Measurements from ENCODE around the gene ATPAF2.
"Not testable (repeated sequence)": the region's sequence is repeated elsewhere in the genome, so short reads cannot be mapped to it uniquely, and the experiment has no call there.

Gene ATPAF2

GRCh38 chr17:17999364-18000029 lies 39.5 kb downstream of the ATPAF2 start:
- Histone ChIP-seq H3K4me3 (ENCODE audit: low read depth, low read length) (no peak overlapping the region), H3K27ac (no peak overlapping the region), H3K27me3 (replicated peaks) (no peaks in the 10 kb centered on the region), H3K36me3 (replicated peaks) (no peaks in the 10 kb centered on the region)
- in situ Hi-C loops (cut with HindIII; ENCODE audit: low pct_ligation_motif_present, low sequenced_read_pairs), result no loop called here
- peak; percentile 6 for TF ChIP-seq CTCF (IDR thresholded peaks at IDR 0.05; ENCODE audit: low read depth, low read length, missing control alignments)
- DNase-seq, result no peak

DNA sequence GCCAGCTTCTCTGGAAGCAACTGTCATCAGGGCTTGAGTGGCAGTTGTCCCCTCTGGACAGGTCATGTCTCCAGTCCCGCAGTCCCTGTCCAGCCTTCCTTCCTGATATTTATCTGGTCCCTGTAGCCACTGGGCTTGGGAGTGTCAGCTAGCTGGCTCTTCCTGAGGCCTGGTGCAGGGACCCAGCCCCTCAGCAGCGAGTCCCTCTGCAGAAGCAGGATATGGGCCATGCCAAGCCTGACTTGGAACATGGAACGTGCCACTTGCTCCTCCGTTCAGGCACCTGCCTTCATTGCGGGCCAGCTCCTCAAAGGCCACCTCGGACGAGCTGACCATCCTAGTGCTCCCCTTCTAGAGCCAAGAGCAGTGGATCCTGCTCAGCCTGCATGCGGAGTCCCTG lies 40.0 kb downstream of the ATPAF2 start:
- in situ Hi-C loops (cut with HindIII; ENCODE audit: low pct_ligation_motif_present, low sequenced_read_pairs), result no loop called here
- TF ChIP-seq CTCF (IDR thresholded peaks at IDR 0.05; ENCODE audit: low read depth, low read length, missing control alignments), result no peak

DNA sequence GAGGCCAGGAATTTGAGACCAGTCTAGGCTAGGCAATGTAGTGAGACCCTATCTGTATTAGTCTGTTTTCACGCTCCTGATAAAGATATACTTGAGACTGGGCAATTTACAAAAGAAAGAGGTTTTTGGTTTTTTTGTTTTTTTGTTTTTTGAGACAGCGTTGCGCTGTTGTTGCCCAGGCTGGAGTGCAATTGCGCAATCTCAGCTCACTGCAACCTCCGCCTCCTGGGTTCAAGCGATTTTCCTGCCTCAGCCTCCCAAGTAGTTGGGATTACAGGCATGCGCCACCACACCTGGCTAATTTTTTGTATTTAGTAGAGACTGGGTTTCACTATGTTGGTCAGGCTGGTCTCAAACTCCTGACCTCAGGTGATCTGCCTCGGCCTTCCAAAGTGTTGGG lies 43.1 kb downstream of the ATPAF2 start:
- H3K36me3 ChIP-seq (replicated peaks); in situ Hi-C loops (cut with HindIII; ENCODE audit: low pct_ligation_motif_present, low sequenced_read_pairs); H3K27me3 ChIP-seq (replicated peaks); H3K4me3 ChIP-seq (ENCODE audit: low read depth, low read length); H3K27ac ChIP-seq; DNase-seq: not testable (repeated sequence)

More for the DNA sequence above, 40.0 kb downstream of the ATPAF2 start:
- Histone ChIP-seq H3K36me3 (replicated peaks) (no peaks in the 10 kb centered on the region), H3K27me3 (replicated peaks) (no peaks in the 10 kb centered on the region), H3K27ac (no peak overlapping the region), H3K4me3 (ENCODE audit: low read depth, low read length) (no peak overlapping the region)
- no peak for DNase-seq

- Histone ChIP-seq H3K27me3 (replicated peaks) (no peaks in the 10 kb centered on the region), H3K36me3 (replicated peaks) (no peaks in the 10 kb centered on the region), H3K27ac (no peak overlapping the region), H3K4me3 (ENCODE audit: low read depth, low read length) (no peak overlapping the region)
- no peak for DNase-seq
- in situ Hi-C loops (cut with HindIII; ENCODE audit: low pct_ligation_motif_present, low sequenced_read_pairs), result no loop called here
- peak; percentile 79 for TF ChIP-seq CTCF (IDR thresholded peaks at IDR 0.05; ENCODE audit: low read depth, low read length, missing control alignments)
Observed at GRCh38 chr17:17994271-17995069, 44.5 kb downstream of the ATPAF2 start.

GRCh38 chr17:17993852-17994251 lies 45.1 kb downstream of the ATPAF2 start:
- in situ Hi-C loops (cut with HindIII; ENCODE audit: low pct_ligation_motif_present, low sequenced_read_pairs), result no loop called here
- TF ChIP-seq CTCF (IDR thresholded peaks at IDR 0.05; ENCODE audit: low read depth, low read length, missing control alignments), result no peak
- Histone ChIP-seq H3K4me3 (ENCODE audit: low read depth, low read length) (no peak overlapping the region), H3K36me3 (replicated peaks) (no peaks in the 10 kb centered on the region), H3K27me3 (replicated peaks) (no peaks in the 10 kb centered on the region), H3K27ac (no peak overlapping the region)
- DNase-seq, result no peak

DNA sequence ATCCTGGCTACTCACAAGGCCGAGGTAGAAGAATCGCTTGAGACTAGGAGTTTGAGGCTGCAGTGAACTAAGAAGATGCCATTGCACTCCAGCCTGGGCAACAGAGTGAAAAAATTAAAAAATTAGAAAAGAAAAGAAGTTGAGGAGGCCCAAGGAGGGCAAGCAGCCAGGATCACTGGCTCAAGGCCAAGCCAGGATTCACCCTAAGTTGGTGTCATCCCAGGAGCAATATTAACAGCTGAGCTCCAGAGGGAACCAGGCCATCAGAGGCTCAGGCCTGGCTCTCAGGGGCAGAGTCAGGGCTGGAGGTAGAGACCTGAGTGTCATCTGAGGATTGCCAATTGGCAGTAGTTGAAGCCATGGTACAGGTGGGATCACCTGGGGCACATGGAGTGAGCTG lies 45.6 kb downstream of the ATPAF2 start:
- H3K27me3 ChIP-seq (replicated peaks), result no peaks in the 10 kb centered on the region
- DNase-seq, result no peak
- H3K36me3 ChIP-seq (replicated peaks), result no peaks in the 10 kb centered on the region
- H3K27ac ChIP-seq, result no peak overlapping the region
- no peak for TF ChIP-seq CTCF (IDR thresholded peaks at IDR 0.05; ENCODE audit: low read depth, low read length, missing control alignments)
- no peak overlapping the region for H3K4me3 ChIP-seq (ENCODE audit: low read depth, low read length)
- in situ Hi-C loops (cut with HindIII; ENCODE audit: low pct_ligation_motif_present, low sequenced_read_pairs), result no loop called here

Measured in brain microvascular endothelial cell (primary cell).